RKO (cell line): ENCODE data around the gene TNRC6B.
"Not testable (repeated sequence)": the region's sequence is repeated elsewhere in the genome, so short reads cannot be mapped to it uniquely, and the experiment has no call there.

Source experiments
- DNase-seq: peaks from one replicate; pipeline ENCODE4 v3.0.0-alpha.2; 2016; ENCODE audit warnings: low spot score

TNRC6B gene

GRCh38 chr22:40364431-40364830, 186.7 kb downstream of the TNRC6B start:
- DNase-seq, result no peak

- DNase-seq, result no peak
Measured at GRCh38 chr22:40366068-40366467, 188.3 kb downstream of the TNRC6B start.

- DNase-seq, result no peak
Measured at GRCh38 chr22:40367342-40367741, 189.6 kb downstream of the TNRC6B start.

- no peak for DNase-seq
Measured at GRCh38 chr22:40368016-40368415, 190.3 kb downstream of the TNRC6B start.

GRCh38 chr22:40368836-40369235, 191.1 kb downstream of the TNRC6B start:
- DNase-seq, result no peak

GRCh38 chr22:40374567-40374966, 196.8 kb downstream of the TNRC6B start:
- DNase-seq, result no peak

- no peak for DNase-seq
Measured at GRCh38 chr22:40376149-40376548, 198.4 kb downstream of the TNRC6B start.

- DNase-seq, result no peak
Measured at GRCh38 chr22:40377931-40378330, 200.2 kb downstream of the TNRC6B start.

- not testable (repeated sequence) for DNase-seq
Measured at GRCh38 chr22:40378448-40378847, 200.7 kb downstream of the TNRC6B start.

GRCh38 chr22:40381461-40381860, 203.7 kb downstream of the TNRC6B start:
- no peak for DNase-seq

- no peak for DNase-seq
Measured at GRCh38 chr22:40383905-40384304, 206.2 kb downstream of the TNRC6B start.

- no peak for DNase-seq
Measured at GRCh38 chr22:40385036-40385782, 207.5 kb downstream of the TNRC6B start.
